HL-60/S4 treated with phorbol 12-myristate 13-acetate at 8.2 ng/mL for 4 days and 3 days (cell line): ENCODE data around the gene SPAG16.

Experiments used
- in situ Hi-C: fragments of 300-500 bp; cut with MboI; formaldehyde crosslinking; loops from 2 replicates; pipeline ENCODE4 v1.15.0; 2022; ENCODE audit warnings: low sequenced_read_pairs

The SPAG16 gene

DNA sequence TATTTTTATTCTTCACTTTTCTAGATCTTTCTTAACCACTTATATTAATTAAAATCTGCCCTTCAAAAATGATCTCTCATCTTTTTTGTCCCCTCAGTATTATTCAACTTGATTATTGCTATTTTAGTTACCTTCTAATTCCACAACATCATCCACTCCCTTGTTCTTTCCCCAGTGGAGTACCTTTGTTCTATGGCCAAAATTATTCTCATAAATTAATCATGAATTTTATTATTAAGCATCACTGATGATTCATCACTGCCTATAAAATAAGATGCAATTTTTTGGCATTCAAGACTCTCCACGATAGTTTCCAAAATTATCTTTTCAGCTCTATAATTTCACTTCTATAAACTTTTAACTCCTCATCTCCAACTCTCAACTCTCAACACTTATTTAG, 505.7 kb downstream of the SPAG16 start:
- in situ Hi-C loops: no loop called here

DNA sequence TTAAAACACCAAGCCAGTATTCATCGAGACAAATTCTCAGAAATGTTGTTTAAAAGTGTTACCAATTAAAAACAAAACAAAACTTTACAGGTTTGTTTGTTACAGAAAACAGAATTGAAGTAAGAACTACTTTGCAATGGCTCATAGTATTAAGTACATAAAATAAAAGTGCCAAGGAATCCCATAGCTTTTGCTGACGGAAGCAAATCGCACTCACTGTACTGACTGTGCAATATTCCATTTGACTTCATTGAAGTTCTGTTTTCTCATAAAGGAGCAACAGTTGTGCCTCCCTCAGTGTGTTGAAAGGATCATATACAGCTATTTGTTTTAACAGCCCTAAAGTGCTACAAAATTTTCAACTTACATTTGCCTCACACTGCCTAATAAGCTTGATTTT, 507.8 kb downstream of the SPAG16 start:
- in situ Hi-C loops: no loop called here

DNA sequence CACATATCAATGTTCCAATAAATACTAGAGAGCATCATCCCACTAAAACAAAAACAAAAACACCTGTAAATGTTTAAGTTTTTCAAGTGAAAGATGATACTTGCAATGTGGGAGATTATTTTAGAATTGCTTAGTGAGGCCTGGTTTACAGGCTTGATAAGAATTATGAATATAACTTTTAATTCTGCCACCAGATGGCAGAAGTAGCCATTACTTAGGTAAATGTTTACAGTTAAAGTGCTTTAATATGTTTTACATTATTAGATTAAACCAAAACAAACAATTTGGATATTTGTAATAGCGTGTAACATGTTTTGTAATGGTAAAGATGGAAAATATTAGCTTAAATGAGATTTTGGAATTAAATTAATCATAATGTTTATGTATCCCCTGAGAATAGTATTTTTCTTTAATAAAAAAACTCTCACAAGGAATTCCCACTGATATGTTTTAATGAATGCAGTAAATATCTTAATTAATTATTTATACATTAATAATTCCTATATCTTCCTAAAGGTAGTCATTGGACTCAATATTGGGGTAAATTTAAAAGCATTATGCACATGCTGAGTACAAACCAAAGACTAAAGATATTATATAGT, 522.0 kb downstream of the SPAG16 start:
- in situ Hi-C loops: no loop called here

DNA sequence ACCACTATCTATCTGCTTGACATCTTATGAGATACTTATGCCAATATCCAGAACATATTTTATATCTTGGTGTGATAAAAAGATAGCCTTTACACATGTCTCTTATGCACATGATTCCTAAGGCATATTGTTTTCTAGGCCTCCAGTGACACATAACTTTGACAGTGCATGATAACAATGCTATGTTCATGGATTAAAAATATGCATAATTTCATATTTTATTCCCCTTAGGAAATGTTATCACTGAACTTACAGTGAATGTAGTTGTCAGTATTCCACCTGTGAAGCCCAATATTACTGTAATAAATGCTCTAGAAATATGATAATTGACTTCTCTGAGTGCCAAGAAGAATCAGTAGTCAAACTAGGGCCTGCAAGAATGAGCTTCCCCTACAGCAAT, 532.3 kb downstream of the SPAG16 start:
- in situ Hi-C loops: no loop called here

DNA sequence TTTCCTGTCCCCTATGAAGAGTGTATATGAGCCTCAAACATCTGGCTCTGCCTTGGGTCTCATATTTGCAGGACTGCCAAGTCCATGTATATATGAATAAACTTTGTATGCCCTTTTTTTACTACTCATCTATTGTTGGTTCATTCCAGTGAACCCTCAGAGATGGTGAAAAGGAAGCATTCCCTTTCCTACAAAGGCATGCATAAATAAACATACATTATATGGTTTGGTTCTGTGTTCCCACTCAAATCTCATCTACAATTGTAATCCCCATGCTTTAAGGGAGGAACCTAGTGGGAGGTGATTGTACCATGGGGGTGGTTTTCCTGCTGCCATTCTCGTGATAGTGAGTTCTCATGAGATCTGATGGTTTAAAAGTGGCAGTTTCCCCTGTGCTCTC, 534.2 kb downstream of the SPAG16 start:
- in situ Hi-C loops: no loop called here

DNA sequence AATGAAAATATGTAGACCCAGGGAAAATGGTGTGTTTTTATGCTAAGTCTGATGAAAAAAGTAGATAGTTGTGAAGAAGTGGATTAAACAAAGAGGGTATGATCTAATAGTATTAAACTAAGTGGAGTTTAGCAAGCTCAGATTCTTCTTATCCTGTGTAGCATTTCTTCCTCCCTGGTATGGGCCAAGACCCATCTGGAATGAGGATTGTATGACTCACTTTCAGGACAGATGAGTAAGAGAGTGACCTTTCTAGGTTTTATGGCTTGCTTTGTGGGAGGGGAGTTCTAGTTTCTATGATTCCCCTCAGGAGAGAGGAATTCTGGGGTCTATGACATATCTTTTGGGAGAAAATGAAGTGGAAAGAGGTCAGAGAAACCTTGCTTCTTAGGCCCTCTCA, 550.1 kb downstream of the SPAG16 start:
- in situ Hi-C loops: no loop called here

DNA sequence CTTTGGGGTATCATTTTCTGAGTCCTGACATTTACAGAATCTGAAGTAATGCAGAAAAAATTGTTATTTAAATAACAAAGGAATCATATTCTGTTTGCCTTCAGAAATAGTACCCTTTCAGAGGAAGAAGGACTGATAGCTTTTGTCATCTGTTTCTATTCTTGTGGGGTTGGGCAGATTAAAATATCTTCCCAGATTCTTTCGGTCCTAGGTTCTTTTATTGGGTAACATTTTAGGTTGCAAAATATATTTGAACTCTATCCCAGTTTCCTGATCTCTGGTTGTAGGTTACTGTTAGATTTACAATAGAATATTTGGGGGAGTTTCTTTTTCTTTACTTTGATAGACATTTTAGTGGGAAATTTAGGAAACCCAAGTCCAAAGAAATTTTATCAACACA, 550.5 kb downstream of the SPAG16 start:
- in situ Hi-C loops: no loop called here

DNA sequence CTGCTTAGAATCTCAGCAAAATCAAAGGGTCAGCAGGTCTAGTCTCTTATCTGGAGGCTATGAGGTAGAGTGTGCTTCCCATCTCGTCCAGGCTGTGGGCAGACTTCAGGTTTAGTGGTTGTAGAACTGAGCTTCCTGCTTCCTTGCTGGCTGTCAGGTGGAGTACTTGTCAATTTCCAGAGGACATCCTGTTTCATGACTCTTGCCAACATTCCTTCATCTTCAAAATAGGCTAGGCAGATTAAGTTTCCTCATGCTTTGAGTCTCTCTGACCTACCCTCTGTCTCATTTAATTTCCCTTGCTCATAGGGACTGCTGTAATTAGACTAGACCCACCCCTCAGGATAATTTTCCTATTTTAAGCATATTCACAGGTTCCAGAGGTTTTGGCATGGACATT, 562.6 kb downstream of the SPAG16 start:
- in situ Hi-C loops: no loop called here

DNA sequence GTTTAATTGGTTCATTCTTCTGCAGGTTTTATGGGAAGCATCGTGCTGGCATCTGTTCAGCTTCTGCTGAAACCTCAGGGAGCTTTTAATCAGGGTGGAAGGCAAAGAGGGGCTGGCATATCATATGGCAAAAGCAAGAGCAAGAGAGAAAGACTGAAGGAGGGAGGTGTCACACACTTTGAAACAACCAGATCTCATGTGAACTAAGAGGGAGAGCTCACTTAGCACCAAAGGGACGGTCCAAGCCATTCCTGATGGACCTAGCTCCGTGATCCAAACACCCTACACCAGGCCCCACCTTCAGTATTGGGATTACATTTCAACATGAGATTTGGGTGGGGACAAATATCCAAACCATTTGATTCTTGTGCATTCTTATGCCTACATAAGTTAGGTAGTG, 563.1 kb downstream of the SPAG16 start:
- in situ Hi-C loops: no loop called here

DNA sequence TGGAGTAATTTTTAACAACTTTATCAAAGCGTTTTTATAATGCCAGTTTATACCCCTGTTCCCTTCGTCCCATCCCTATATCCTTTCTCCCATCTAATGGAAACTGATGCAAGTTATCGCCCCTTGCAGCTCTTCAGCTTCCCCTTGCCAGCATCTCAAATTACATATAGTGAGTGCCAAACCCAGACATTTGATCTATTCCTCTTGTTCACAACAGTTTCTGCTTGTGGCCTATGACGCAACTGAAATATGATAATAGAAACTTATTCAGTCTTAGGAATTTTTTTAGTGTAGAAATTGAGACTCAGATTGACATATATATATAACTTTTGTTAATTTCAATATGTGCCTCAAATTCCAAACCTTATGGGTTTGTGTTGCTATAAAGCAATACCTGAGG, 564.4 kb downstream of the SPAG16 start:
- in situ Hi-C loops: no loop called here

DNA sequence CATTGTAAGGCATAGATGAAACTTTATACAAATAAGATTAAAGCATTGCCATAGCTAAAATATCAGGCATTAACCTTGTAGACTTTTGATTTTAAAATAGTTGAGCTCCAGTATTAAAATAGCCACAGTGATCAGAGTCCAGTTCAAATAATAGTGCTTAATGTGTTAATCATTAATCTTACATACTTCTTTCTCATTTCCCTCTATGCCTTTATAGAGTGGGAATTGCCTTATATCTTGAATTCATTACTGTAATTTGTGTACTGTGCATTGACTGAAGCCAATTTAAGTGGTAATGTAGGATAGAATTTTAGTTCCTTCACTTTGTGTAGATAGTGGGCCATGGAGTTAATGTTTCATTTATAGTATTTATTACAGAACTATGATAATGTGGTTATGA, 577.4 kb downstream of the SPAG16 start:
- in situ Hi-C loops: no loop called here

DNA sequence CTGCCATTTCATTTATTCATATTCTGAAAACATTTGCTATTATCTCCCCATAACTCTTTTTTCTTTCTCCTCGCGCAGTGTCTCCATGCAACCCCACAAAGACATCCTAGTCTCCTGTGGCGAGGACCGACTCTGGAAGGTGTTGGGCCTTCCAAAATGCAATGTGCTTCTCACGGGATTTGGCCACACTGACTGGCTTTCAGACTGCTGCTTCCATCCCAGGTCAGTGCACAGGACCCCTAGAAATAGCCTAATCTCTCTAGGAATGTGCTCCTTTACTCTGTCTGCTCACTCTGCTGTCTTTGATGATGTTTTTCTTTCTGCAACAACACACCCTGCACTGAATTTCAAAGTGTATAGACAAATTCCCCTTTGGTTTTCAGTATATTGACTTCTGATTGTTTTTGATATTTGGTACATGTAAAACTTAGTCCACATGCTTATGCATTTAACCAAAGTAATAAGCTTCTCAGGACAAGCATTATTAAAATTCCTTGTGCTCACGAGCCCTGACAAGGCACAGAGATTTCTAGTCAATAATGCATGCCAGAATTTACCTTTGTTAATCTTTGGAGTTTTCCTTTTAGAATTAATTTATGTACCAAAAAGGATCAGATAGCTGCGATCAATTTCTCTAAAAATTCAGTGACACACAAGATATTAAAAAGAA, 578.3 kb downstream of the SPAG16 start:
- in situ Hi-C loops: no loop called here

DNA sequence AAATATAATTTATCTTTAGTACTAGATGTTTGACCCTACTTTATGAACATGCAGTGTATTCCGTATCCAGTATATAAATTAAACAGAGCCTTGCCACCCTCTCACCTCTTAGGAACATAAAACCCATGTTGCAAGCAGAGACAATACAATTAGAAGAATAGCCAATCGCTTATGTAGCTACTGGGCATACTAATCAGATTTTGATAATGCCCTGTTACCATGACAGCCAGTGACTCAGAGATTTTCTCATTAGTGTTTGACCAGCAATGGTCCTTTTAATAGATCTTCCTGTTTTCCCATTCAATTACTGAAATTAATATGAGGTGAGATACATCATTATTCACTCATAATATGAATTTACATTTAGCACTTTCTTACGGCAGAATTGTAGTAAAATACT, 579.3 kb downstream of the SPAG16 start:
- in situ Hi-C loops: no loop called here

DNA sequence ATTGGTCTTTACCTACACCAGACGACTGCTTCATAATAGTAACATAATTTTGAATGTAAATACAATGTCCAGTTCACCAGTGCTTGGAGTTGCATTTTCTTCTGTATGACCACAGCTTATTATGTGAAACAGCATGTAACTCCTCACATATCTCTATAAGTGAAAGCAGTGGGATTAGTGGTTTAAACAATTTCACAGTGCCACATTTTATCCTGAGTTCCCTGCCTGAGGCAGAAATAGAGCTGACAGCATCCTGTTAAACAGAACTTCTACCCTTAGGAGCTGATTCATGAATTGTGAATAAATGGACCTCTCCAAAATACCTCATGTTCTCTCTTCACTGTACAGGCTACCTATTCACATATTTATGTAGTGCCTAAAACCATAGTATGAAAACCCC, 584.3 kb downstream of the SPAG16 start:
- in situ Hi-C loops: no loop called here

DNA sequence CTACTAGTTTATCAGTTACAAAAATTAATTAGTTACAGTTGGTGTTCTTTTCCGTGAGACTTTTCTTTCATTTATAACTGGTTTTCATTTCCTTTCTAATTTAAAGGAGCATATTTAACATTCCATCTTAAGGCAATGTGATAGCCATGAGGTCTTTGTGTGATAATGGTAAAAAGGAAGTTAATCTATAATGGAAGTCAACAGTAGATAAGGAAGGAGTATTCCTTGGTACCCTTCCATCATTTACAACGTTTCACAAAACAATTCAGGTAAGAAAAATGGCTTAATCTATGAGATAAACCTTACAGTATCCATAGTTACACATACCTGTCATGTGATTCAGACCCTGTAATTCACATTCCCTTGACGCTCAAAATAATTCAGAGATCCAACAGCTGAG, 601.2 kb downstream of the SPAG16 start:
- in situ Hi-C loops: no loop called here

DNA sequence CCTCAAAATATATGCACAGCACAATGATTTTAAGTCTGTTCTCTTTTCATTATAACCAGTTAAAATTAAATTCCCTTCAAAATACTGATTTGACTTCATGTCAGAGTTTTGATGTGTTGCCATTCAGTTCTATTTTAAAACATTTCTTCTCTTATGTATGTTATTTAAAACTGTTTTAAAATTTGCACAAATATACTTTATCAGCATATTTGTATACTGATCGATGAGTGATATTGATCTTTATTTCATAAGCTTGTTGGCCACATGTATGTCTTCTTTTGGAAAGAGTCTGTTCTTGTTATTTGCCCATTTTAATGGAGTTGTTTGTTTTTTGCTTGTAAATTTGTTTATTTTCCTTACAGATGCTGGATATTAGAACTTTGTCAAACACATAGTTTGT, 630.2 kb downstream of the SPAG16 start:
- in situ Hi-C loops: no loop called here

DNA sequence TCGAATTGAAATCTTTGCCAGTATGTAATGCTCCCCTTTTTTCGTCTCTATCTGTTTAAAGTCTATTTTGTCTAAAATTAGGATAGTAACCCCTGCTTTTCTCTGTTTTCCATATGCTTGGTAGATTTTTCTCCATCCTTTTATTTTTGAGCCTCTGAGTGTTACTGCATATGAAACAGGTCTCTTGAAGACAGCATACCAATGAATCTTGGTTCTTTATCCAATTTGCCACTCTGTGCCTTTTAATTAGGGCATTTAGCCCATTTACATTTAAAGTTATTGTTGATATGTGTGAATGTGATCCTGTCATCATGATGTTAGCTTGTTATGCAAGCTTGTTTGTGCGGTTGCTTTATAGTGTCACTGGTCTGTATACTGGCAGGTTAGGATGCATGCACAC, 635.8 kb downstream of the SPAG16 start:
- in situ Hi-C loops: no loop called here

DNA sequence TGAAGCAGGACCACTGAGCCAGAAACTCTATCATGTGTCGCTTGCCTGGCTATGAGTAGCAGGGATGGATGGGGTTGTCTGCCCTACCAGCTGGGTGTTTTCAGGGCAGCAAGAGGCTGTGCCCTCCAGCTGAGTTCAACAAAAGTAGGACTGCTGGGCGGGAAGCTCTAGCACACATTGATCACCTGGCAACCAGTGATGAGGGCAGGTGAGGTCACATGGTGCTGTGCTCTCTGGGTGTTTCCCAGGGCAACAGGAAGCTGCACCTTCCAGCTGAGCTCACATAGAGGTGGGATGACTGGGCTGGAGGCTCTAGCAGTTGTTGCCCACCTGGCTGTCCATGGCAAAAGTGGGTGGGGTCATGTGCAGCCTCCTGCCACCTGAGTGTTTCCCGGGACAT, 639.3 kb downstream of the SPAG16 start:
- in situ Hi-C loops: no loop called here

DNA sequence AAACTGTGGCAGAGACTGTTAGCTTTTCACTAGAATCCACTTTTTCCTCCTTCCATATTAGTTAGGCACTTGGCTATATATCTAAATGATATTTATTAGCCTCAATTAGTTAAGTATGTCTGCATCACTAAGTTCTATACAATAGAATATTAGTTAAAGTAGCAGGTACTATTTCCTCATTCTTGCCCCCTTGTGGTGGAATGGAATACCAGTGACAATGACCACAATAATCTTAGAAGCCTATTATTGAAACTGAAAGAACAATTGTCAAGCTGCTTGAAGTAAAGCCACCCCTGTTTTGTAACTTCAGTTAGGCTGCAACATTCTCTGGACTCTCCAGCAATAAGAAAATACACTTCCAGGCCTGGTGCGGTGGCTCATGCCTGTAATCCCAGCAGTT, 650.3 kb downstream of the SPAG16 start:
- in situ Hi-C loops: no loop called here

DNA sequence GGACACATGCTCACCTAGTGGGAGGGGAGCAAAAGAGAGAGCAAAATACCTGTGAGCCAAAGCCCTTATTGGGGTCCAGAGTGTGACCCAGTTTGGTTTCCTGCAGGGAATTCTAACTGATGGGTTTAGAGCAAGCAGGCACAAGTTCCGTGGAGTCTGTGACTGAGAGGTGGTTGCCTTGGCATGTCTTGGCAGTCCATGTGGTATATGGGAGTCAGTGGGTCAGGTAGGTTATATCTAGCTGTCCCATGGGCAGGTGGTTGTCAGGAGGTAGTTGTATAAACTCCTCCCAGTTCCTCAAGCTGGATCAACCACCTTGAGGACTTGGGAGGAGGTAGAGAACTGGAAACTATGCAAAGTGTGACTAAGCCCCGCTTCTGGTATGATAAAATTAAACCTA, 673.8 kb downstream of the SPAG16 start:
- in situ Hi-C loops: no loop called here

DNA sequence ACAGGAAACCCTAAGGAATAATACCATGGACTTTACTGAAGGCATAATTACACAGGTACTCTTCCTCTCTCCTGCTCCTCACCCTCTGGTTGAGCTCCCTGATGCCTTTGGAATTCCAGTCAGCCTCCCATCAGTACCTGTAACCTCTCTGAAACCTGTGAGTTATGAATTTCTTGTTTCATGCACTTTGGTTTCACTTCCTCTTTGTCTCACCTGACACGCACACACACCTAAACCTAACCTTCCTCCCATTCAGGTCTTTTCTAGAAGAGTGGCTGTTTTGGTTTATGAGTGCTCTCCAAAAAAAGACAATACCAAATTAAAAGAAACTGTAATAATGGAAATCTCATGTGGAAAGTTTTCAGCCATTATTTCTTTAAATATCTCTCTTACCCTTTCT, 675.3 kb downstream of the SPAG16 start:
- in situ Hi-C loops: no loop called here

DNA sequence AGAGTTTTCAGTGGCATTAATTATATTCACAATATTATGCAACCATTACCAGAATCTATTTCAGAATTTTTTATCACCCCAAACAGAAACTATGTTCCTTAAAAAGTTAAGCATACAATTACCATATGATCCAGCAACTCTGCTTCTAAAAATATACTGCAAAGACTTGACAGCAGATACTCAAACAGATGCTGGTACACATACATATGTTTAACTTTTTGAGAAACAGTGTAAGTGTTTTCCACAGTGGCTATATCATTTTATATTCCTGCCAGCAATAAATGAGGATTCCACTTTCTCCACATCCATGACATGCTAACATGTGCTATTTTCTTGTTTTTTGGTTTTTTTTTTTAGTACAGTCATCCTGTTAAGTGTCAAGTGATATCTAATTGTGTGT, 687.3 kb downstream of the SPAG16 start:
- in situ Hi-C loops: no loop called here

DNA sequence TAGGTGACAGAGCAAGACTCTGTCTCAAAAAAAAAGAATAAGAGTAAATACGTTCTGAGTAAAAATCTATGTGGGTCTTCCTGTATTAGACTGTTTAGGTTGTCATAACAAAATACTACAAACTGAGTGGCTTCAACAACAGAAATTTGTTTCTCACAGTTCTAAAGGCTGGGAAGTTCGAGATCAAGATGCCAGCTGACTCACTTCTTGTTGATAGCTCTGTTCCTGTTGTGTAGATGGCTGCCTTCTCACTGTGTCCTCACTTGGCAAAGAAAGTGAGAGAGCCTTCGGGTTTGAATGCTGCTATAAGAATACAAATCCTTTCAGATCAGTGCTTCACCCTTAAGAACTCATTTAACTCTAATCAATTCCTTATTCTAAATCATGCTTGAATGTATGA, 696.6 kb downstream of the SPAG16 start:
- in situ Hi-C loops: no loop called here
